Sigmoid colon (tissue), 7 donors: Measurements from ENCODE around the gene IRAK1BP1. TPM values are rescaled to one million over a fixed set of nuclear protein-coding genes. Genes with fewer than 3 reads are reported as not detected.

Experiments used
- DNase-seq: peaks from one replicate; pipeline ENCODE4 v3.0.0-alpha.2; 2019
- H3K27ac ChIP-seq, 4 donors: fragments of 200-600 bp; sonication (generic); one replicate each; pipeline ENCODE4 v1.5.1; 2016 to 2019; ENCODE audit warnings: mild to moderate bottlenecking in 1 of 4
- H3K27me3 ChIP-seq, 3 donors: fragments of 200-600 bp; sonication (generic); one replicate each; pipeline ENCODE4 v1.5.1; 2019; ENCODE audit warnings: mild to moderate bottlenecking in 1 of 3
- H3K36me3 ChIP-seq, 4 donors: fragments of 200-600 bp; sonication (generic); one replicate each; pipeline ENCODE4 v1.5.1; 2016 to 2019
- H3K4me1 ChIP-seq, 4 donors: fragments of 200-600 bp; sonication (generic); one replicate each; pipeline ENCODE4 v1.5.1; 2017 to 2019
- H3K4me3 ChIP-seq, 4 donors: fragments of 200-600 bp; sonication (generic); one replicate each; pipeline ENCODE4 v1.5.1; 2017 to 2019; ENCODE audit warnings: mild to moderate bottlenecking in 2 of 4, moderate library complexity in 1 of 4
- H3K9me3 ChIP-seq, 4 donors: fragments of 200-600 bp in 3 of 4; sonication (generic) in 3 of 4; one replicate each; pipeline versions ENCODE4 v1.5.1 to v1.6.1; 2013 to 2019
- CTCF ChIP-seq, 4 experiments: fragments of 450-650 bp in 3 of 4; fragments of 200-600 bp in 1 of 4; IDR thresholded peaks; one replicate each; pipeline ENCODE4 v1.5.1; 2016 to 2019; ENCODE audit warnings: antibody characterized with exemption in 4 of 4, mild to moderate bottlenecking in 3 of 4, moderate library complexity in 2 of 4
- EP300 ChIP-seq, 4 donors: sonication (generic); formaldehyde crosslinking; IDR thresholded peaks; one replicate each; pipeline ENCODE4 v1.6.1; 2017; ENCODE audit warnings: antibody characterized with exemption in 4 of 4
- POLR2A ChIP-seq, 2 donors: fragments of 450-650 bp; IDR thresholded peaks; one replicate each; pipeline ENCODE4 v1.6.1; 2016; ENCODE audit warnings: antibody characterized with exemption in 2 of 2, mild to moderate bottlenecking in 2 of 2, moderate library complexity in 2 of 2
- POLR2AphosphoS5 ChIP-seq, 4 donors: sonication (generic); formaldehyde crosslinking; IDR thresholded peaks; one replicate each; pipeline ENCODE4 v1.6.1; 2017; ENCODE audit warnings: antibody characterized with exemption in 4 of 4
- WGBS, 2 donors: extraction: QIAGEN DNeasy Blood & Tissue Kit; methylation state at CpG; one replicate each; pipeline ENCODE4 v1.1.7; 2013; 5-methylcytosine and 5-hydroxymethylcytosine counted together
- intact Hi-C: fragments of 100-400 bp; cut with DNase I; formaldehyde crosslinking; loops from one replicate; pipeline ENCODE4 v1.15.1; 2023
- polyA plus RNA-seq, 3 donors: library from polyadenylated mRNA; stranded (reverse); fragments of 200-250 nt; gene quantifications; one replicate each; pipeline ENCODE4 v1.2.3, GENCODE V29; 2013
- total RNA-seq, 4 donors: library from RNA; depleted of rRNA; stranded (reverse); fragments of >200 nt; gene quantifications; one replicate each; pipeline ENCODE4 v1.1.0, GENCODE V29; 2016
- donor health status: healthy with polysubstance abuse.
- donor health status: Bipolar disorder and iron deficiency.
- donor health status: healthy.

The IRAK1BP1 gene
- 1 to 10 TPM; 4.9 to 8.2 (median 6.2) TPM for total RNA-seq
- 1 to 10 TPM in 2 of 3 donors, under 1 TPM in 1; 0.46 to 1.8 (median 1.5) TPM for polyA plus RNA-seq

GRCh38 chr6:78867370-78868040 is at the start of gene IRAK1BP1:
TSS of gene IRAK1BP1 (plus strand) at chr6:78867551. CDS start at chr6:78867577, 26 bp downstream.
- 0% methylated on average over 48 of the region's 48 CpGs for WGBS, 2 donors
- intact Hi-C loops, result loop anchor here (2.0 kb wide), 1 partner anchor 367 kb away; the partner anchor contains the start of gene HMGN3
- Histone ChIP-seq H3K27me3 (no peaks in the 10 kb centered on the region), H3K9me3 (no peaks in the 10 kb centered on the region), H3K4me1 (peaks cover 0 to 8% (median 3%) of the 10 kb centered on the region in 4 donors), H3K4me3 (peak within 1 kb of the TSS; percentile 65 to 88 (median 80)), H3K27ac (peak within 1 kb of the TSS; percentile 39 to 70 (median 67)), H3K36me3 (peaks cover 0 to 8% (median 1%) of the 10 kb centered on the region in 4 donors)
- DNase-seq, result peak; percentile 83
- no peak for TF ChIP-seq POLR2A (IDR thresholded peaks at IDR 0.05)
- TF ChIP-seq POLR2AphosphoS5 (IDR thresholded peaks at IDR 0.05), result peak; percentile 4 to 72 (median 37)
- no peak for TF ChIP-seq EP300 (IDR thresholded peaks at IDR 0.05)
- TF ChIP-seq CTCF (IDR thresholded peaks at IDR 0.05), result no peak

- intact Hi-C loops, result no loop called here
- no peak overlapping the region for H3K4me3 ChIP-seq
- TF ChIP-seq CTCF (IDR thresholded peaks at IDR 0.05) (no peak), POLR2AphosphoS5 (IDR thresholded peaks at IDR 0.05) (no peak), EP300 (IDR thresholded peaks at IDR 0.05) (no peak), POLR2A (IDR thresholded peaks at IDR 0.05) (no peak)
- DNase-seq, result no peak
- no peaks in the 10 kb centered on the region for H3K4me1 ChIP-seq
- H3K9me3 ChIP-seq, result peaks cover 0 to 6% (median 0%) of the 10 kb centered on the region in 4 donors
- H3K27ac ChIP-seq, result no peak overlapping the region
- H3K36me3 ChIP-seq, result no peaks in the 10 kb centered on the region
- H3K27me3 ChIP-seq, result no peaks in the 10 kb centered on the region
Observed at GRCh38 chr6:78824045-78824444, 43.3 kb upstream of the IRAK1BP1 start.

- WGBS, 2 donors, result 84 to 86% methylated on average over 3 of the region's 3 CpGs
- DNase-seq, result no peak
- Histone ChIP-seq H3K4me1 (no peaks in the 10 kb centered on the region), H3K4me3 (no peak overlapping the region), H3K27ac (no peak overlapping the region), H3K27me3 (no peaks in the 10 kb centered on the region), H3K9me3 (peaks cover 0 to 3% (median 0%) of the 10 kb centered on the region in 4 donors), H3K36me3 (no peaks in the 10 kb centered on the region)
- intact Hi-C loops, result no loop called here
- TF ChIP-seq POLR2AphosphoS5 (IDR thresholded peaks at IDR 0.05) (no peak), POLR2A (IDR thresholded peaks at IDR 0.05) (no peak), CTCF (IDR thresholded peaks at IDR 0.05) (no peak), EP300 (IDR thresholded peaks at IDR 0.05) (no peak)
Observed at GRCh38 chr6:78829407-78829806, 37.9 kb upstream of the IRAK1BP1 start.

- no peak for TF ChIP-seq CTCF (IDR thresholded peaks at IDR 0.05)
- TF ChIP-seq POLR2AphosphoS5 (IDR thresholded peaks at IDR 0.05), result no peak
- no peak for TF ChIP-seq POLR2A (IDR thresholded peaks at IDR 0.05)
- no peak for TF ChIP-seq EP300 (IDR thresholded peaks at IDR 0.05)
Observed at GRCh38 chr6:78830805-78831204, 36.5 kb upstream of the IRAK1BP1 start.

More at GRCh38 chr6:78830805-78831204, 36.5 kb upstream of the IRAK1BP1 start:
- peaks cover 0 to 3% (median 0%) of the 10 kb centered on the region in 4 donors for H3K9me3 ChIP-seq
- WGBS, 2 donors, result 17 to 62% methylated on average over 2 of the region's 2 CpGs
- H3K36me3 ChIP-seq, result no peaks in the 10 kb centered on the region
- no peaks in the 10 kb centered on the region for H3K4me1 ChIP-seq
- H3K27ac ChIP-seq, result no peak overlapping the region
- intact Hi-C loops, result no loop called here
- no peak for DNase-seq
- no peaks in the 10 kb centered on the region for H3K27me3 ChIP-seq
- H3K4me3 ChIP-seq, result no peak overlapping the region
